Activated naive CD8-positive, alpha-beta T cell treated with anti-CD3 and anti-CD28 coated beads, Interleukin-2, amount 10 ng/mL, durations not matched to agents 7 days and 5 days (primary cell): ENCODE measurements around the gene ZFR2. TPM values are rescaled to one million over a fixed set of nuclear protein-coding genes. Genes with fewer than 3 reads are reported as not detected.
"Not testable (repeated sequence)": the region's sequence is repeated elsewhere in the genome, so short reads cannot be mapped to it uniquely, and the experiment has no call there.

Source experiments
- ATAC-seq: fragments of 150-1000 bp; cut with Tn5 transposase; one replicate; pipeline ENCODE4 v1.10.0; 2021; ENCODE audit warnings: low read depth, moderate library complexity
- POLR2A ChIA-PET: fragments of 350-600 bp; sonication (Branson Sonifier 250); formaldehyde crosslinking; loops from one replicate; lab custom pipeline; 2021; ENCODE audit warnings: antibody characterized with exemption; lab: Charles Lee
- DNase-seq: peaks from one replicate; pipeline ENCODE4 v3.0.0; 2021
- H3K27ac Mint-ChIP-seq: one replicate; pipeline ENCODE4 v1.8.0; 2022; ENCODE audit warnings: mild to moderate bottlenecking, mixed read lengths
- H3K27me3 Mint-ChIP-seq: one replicate; pipeline ENCODE4 v1.8.0; 2022; ENCODE audit warnings: mild to moderate bottlenecking, moderate library complexity, mixed read lengths
- H3K36me3 Mint-ChIP-seq: one replicate; pipeline ENCODE4 v1.8.0; 2021; ENCODE audit warnings: mild to moderate bottlenecking, mixed read lengths
- H3K4me1 Mint-ChIP-seq: one replicate; pipeline ENCODE4 v1.8.0; 2021; ENCODE audit warnings: mixed read lengths
- H3K4me3 Mint-ChIP-seq: one replicate; pipeline ENCODE4 v1.8.0; 2022; ENCODE audit warnings: mild to moderate bottlenecking, moderate library complexity, mixed read lengths
- H3K9me3 Mint-ChIP-seq: one replicate; pipeline ENCODE4 v1.8.0; 2021; ENCODE audit warnings: mixed read lengths
- total RNA-seq, 2 experiments: library from RNA; stranded (reverse); gene quantifications; one replicate each; pipeline ENCODE4 v1.2.3, GENCODE V29; 2021

ZFR2 gene
- total RNA-seq, 2 experiments from 2014 or later = 0.55 to 0.91 TPM

DNA sequence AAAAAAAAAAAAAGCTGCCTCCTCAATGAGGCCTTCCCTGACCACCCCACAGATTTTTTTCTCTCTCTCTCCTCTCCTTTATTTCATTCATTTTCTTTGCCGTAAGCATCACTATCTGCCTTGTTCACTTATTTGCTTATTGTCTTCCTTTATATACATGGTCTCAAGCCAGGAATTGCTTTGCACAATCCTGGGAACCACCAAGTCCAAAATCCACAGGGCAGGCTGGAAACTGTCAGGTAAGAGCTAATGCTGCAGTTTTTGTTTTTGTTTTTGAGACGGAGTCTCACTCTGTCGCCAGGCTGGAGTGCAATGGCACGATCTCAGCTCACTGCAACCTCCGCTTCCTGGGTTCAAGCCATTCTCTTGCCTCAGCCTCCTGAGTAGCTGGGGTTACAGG lies 26.1 kb upstream of the ZFR2 start:
- not testable (repeated sequence) for H3K27me3 Mint-ChIP-seq, H3K36me3 Mint-ChIP-seq, H3K4me3 Mint-ChIP-seq, H3K4me1 Mint-ChIP-seq, ATAC-seq, DNase-seq, H3K27ac Mint-ChIP-seq, H3K9me3 Mint-ChIP-seq
- POLR2A ChIA-PET = interaction anchor here (0.6 kb wide), 2 partner anchors 26 to 52 kb away, joined by 4 to 5 read pairs; partner anchors contain the start of gene ZFR2

- no peaks in the 10 kb centered on the region for H3K36me3 Mint-ChIP-seq
- peaks cover 2% of the 10 kb centered on the region for H3K27me3 Mint-ChIP-seq
- POLR2A ChIA-PET = no interaction called here
- ATAC-seq (no peak), DNase-seq (no peak)
- H3K4me3 Mint-ChIP-seq = no peak overlapping the region
- no peaks in the 10 kb centered on the region for H3K9me3 Mint-ChIP-seq
- H3K27ac Mint-ChIP-seq = no peak overlapping the region
- peaks cover 6% of the 10 kb centered on the region for H3K4me1 Mint-ChIP-seq
Observed at GRCh38 chr19:3893509-3894179, 24.8 kb upstream of the ZFR2 start.

- Mint-ChIP-seq H3K27ac (no peak overlapping the region), H3K9me3 (no peaks in the 10 kb centered on the region), H3K27me3 (peaks cover 1% of the 10 kb centered on the region), H3K4me1 (no peaks in the 10 kb centered on the region), H3K36me3 (no peaks in the 10 kb centered on the region), H3K4me3 (no peak overlapping the region)
- ATAC-seq (no peak), DNase-seq (no peak)
- POLR2A ChIA-PET = no interaction called here
Observed at GRCh38 chr19:3890591-3890990, 21.8 kb upstream of the ZFR2 start.

- Mint-ChIP-seq H3K9me3 (no peaks in the 10 kb centered on the region), H3K27me3 (peaks cover 36% of the 10 kb centered on the region), H3K4me3 (no peak overlapping the region), H3K4me1 (peaks cover 2% of the 10 kb centered on the region), H3K36me3 (no peaks in the 10 kb centered on the region), H3K27ac (no peak overlapping the region)
- POLR2A ChIA-PET = no interaction called here
- ATAC-seq (no peak), DNase-seq (no peak)
Observed at GRCh38 chr19:3882041-3882384, 13.2 kb upstream of the ZFR2 start.

- Mint-ChIP-seq H3K9me3 (no peaks in the 10 kb centered on the region), H3K4me1 (peaks cover 2% of the 10 kb centered on the region), H3K27me3 (peaks cover 40% of the 10 kb centered on the region), H3K27ac (no peak overlapping the region), H3K36me3 (no peaks in the 10 kb centered on the region), H3K4me3 (no peak overlapping the region)
- POLR2A ChIA-PET = interaction anchor here (0.7 to 1.0 kb wide), 2 partner anchors 11 to 90 kb away, joined by 3 to 4 read pairs; no protein-coding TSS in a partner anchor
- DNase-seq (no peak), ATAC-seq (no peak)
Observed at GRCh38 chr19:3881272-3882040, 12.6 kb upstream of the ZFR2 start.

GRCh38 chr19:3880471-3881271 lies 11.8 kb upstream of the ZFR2 start, which contains the start of gene ATCAY:
TSS of gene ATCAY (plus strand) at chr19:3880685. CDS start at chr19:3885768, 5,083 bp downstream.
- Mint-ChIP-seq H3K4me3 (no peak within 1 kb of the TSS), H3K9me3 (no peaks in the 10 kb centered on the region), H3K4me1 (peaks cover 2% of the 10 kb centered on the region), H3K27ac (no peak within 1 kb of the TSS), H3K36me3 (no peaks in the 10 kb centered on the region), H3K27me3 (peaks cover 40% of the 10 kb centered on the region)
- DNase-seq (no peak), ATAC-seq (no peak)
- POLR2A ChIA-PET = interaction anchor here (0.7 to 1.0 kb wide), 3 partner anchors 10 to 104 kb away, joined by 3 to 4 read pairs (median 4); partner anchors contain the start of gene EEF2

DNA sequence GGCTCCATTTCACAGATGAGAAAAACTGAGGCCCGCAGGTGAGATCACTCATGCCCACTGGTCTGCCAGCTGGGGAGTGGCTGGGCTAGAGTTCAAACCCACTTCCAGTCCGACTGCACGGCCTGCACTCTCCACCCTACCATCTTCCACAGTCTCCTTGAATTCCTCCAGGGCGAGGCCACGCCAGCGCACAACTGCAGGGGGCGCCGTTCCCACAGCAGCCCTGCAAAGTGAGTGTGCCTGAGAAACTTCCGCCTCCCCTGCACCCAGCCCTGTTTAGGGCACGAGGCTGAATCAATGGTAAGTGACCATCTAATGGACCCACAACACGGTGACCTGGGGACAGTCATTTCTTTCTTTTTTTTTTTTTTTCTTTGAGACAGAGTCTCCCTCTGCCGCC lies 10.8 kb upstream of the ZFR2 start:
- Mint-ChIP-seq H3K36me3 (no peaks in the 10 kb centered on the region), H3K27me3 (peaks cover 40% of the 10 kb centered on the region), H3K4me3 (no peak overlapping the region), H3K27ac (no peak overlapping the region), H3K4me1 (peaks cover 2% of the 10 kb centered on the region), H3K9me3 (no peaks in the 10 kb centered on the region)
- ATAC-seq = no peak
- POLR2A ChIA-PET = interaction anchor here (0.6 kb wide), 1 partner anchor 124 kb away, joined by 3 read pairs; no protein-coding TSS in a partner anchor
- no peak for DNase-seq

GRCh38 chr19:3874695-3875094 lies 5.9 kb upstream of the ZFR2 start:
- POLR2A ChIA-PET, DNase-seq, H3K27ac Mint-ChIP-seq: not testable (repeated sequence)

GRCh38 chr19:3873151-3873550 lies 4.3 kb upstream of the ZFR2 start:
- Mint-ChIP-seq H3K4me1 (no peaks in the 10 kb centered on the region), H3K36me3 (peaks cover 5% of the 10 kb centered on the region), H3K27ac (no peak overlapping the region), H3K27me3 (peaks cover 20% of the 10 kb centered on the region), H3K9me3 (peaks cover 3% of the 10 kb centered on the region), H3K4me3 (no peak overlapping the region)
- POLR2A ChIA-PET = no interaction called here
- ATAC-seq (no peak), DNase-seq (no peak)

More at GRCh38 chr19:3874695-3875094, 5.9 kb upstream of the ZFR2 start:
- H3K9me3 Mint-ChIP-seq, H3K36me3 Mint-ChIP-seq, H3K4me1 Mint-ChIP-seq, ATAC-seq, H3K4me3 Mint-ChIP-seq: not testable (repeated sequence)
- H3K27me3 Mint-ChIP-seq = peaks cover 18% of the 10 kb centered on the region

DNA sequence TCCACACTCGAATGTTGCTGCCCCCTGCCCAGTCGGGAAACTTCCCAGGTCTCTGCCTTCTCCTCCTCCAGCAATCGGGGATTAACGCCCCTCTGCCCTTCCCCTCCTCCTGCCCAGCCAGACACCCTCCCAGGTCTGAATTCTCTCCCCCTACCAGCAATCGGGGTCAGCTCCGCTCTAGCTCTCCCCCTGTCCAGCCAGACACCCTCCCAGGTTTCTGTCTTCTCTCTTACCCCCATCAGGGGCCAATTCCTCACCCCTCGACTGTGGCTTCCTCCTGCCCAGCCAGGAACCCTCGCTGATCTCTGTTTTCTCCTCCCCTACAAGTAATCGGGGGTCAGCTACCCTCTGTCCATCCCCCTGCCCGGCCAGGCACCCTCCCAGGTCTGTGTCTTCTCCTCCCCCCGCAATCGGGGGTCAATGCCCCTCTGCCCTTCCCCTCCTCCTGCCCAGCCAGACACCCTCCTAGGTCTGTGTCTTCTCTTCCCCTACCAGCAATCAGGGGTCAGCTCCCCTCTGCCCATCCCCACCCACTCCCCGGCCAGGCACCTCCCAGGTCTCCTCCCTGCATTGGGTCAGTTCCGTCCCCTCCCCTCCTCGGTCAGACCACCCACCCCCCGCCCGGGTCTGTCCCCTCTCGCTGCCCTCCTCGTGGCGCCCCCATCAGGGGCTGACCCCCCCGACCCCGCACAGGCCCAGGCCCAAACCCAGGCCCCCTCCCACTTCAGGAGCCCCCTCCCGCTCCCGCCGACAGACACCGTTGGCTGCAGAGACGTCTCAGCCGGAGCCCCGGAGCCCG lies 668 bp downstream of the ZFR2 start:
- Mint-ChIP-seq H3K9me3 (peaks cover 3% of the 10 kb centered on the region), H3K4me3 (no peak overlapping the region), H3K36me3 (peaks cover 5% of the 10 kb centered on the region), H3K4me1 (no peaks in the 10 kb centered on the region), H3K27me3 (peaks cover 42% of the 10 kb centered on the region), H3K27ac (no peak overlapping the region)
- DNase-seq = no peak
- POLR2A ChIA-PET = interaction anchor here (0.6 kb wide), 1 partner anchor 27 kb away, joined by 4 read pairs; no protein-coding TSS in a partner anchor
- ATAC-seq = no peak

DNA sequence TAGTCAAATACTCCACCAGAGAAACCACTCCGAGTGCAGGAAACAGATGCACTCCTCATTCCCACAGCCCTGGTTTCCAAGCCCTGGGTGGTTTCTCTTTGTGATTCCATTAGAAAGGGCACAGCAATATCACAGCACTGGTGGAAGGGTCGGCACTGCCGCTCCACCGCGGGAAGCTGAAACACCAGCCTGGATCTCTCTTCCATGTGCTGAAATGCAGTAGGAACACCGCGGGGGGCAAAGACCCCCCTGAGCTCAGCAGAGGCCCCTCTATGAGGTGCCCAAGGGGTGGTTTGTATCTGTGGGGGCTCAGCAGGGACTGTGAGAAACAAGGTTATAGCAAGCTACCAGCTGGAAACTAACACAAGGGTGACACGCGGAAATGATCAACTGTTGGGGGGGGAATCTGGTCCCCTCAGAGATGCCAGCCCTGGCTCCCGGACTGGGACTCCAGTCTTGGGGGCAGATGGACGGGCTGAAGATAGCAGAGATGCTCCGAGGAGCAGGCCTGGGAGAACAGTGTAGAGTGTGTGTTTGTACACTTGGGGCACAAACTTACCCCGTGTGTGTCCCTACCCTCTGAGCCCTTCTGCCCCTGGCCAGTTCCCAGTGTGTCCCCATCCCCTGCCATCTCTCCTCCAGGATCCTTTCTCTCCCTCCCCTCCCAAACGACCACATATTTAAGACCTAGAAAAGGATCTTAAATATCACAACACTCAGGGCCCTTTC lies 1.8 kb downstream of the ZFR2 start:
- Mint-ChIP-seq H3K9me3 (peaks cover 3% of the 10 kb centered on the region), H3K27ac (no peak overlapping the region), H3K4me3 (no peak overlapping the region), H3K27me3 (peaks cover 42% of the 10 kb centered on the region), H3K4me1 (no peaks in the 10 kb centered on the region), H3K36me3 (peaks cover 5% of the 10 kb centered on the region)
- POLR2A ChIA-PET = no interaction called here
- no peak for ATAC-seq
- no peak for DNase-seq

GRCh38 chr19:3863648-3864047 lies 5.2 kb downstream of the ZFR2 start:
- no peak for DNase-seq
- POLR2A ChIA-PET = no interaction called here
- Mint-ChIP-seq H3K9me3 (no peaks in the 10 kb centered on the region), H3K36me3 (no peaks in the 10 kb centered on the region), H3K27ac (no peak overlapping the region), H3K4me1 (no peaks in the 10 kb centered on the region), H3K4me3 (no peak overlapping the region), H3K27me3 (peaks cover 30% of the 10 kb centered on the region)
- no peak for ATAC-seq
